GM23338 (cell line): ENCODE data around the gene UHRF2. TPM values are rescaled to one million over a fixed set of nuclear protein-coding genes. Genes with fewer than 3 reads are reported as not detected.

ENCODE experiments used
- ATAC-seq: fragments of 200-7000 bp; cut with Tn5 transposase; 3 replicates; pipeline ENCODE4 v1.9.1; 2020
- DNase-seq: peaks from one replicate; pipeline ENCODE4 v3.0.0-alpha.2; 2015; ENCODE audit warnings: low spot score
- H2AFZ ChIP-seq: fragments of 200-600 bp; sonication (generic); 2 replicates; pipeline ENCODE4 v1.8.0; 2016; ENCODE audit warnings: antibody characterized with exemption, mild to moderate bottlenecking, moderate library complexity
- H3F3A ChIP-seq: fragments of 200-600 bp; sonication (generic); replicated peaks from 2 replicates; pipeline ENCODE4 v1.8.0; 2017; ENCODE audit warnings: antibody characterized with exemption, mixed run types, low read depth
- H3K27ac ChIP-seq: fragments of 200-600 bp; sonication (generic); 2 replicates; pipeline ENCODE4 v1.6.1; 2016; ENCODE audit warnings: low read depth
- H3K27me3 ChIP-seq: fragments of 200-600 bp; sonication (generic); 2 replicates; pipeline ENCODE4 v1.8.0; 2016; ENCODE audit warnings: mild to moderate bottlenecking, mixed run types, moderate library complexity; ENCODE audit not compliant: insufficient read depth
- H3K36me3 ChIP-seq: fragments of 200-600 bp; sonication (generic); 2 replicates; pipeline ENCODE4 v1.8.0; 2016; ENCODE audit warnings: mild to moderate bottlenecking; ENCODE audit not compliant: insufficient read depth
- H3K4me1 ChIP-seq: fragments of 200-600 bp; sonication (generic); 2 replicates; pipeline ENCODE4 v1.8.0; 2016; ENCODE audit warnings: mild to moderate bottlenecking, moderate library complexity; ENCODE audit not compliant: insufficient read depth
- H3K4me2 ChIP-seq: fragments of 200-600 bp; sonication (generic); 2 replicates; pipeline ENCODE4 v1.7.1; 2017; ENCODE audit warnings: mixed run types
- H3K4me3 ChIP-seq: fragments of 200-600 bp; sonication (generic); 2 replicates; pipeline ENCODE4 v1.6.1; 2016; ENCODE audit warnings: mixed run types
- H3K79me2 ChIP-seq: fragments of 200-600 bp; sonication (generic); replicated peaks from 2 replicates; pipeline ENCODE4 v1.8.0; 2017; ENCODE audit warnings: mild to moderate bottlenecking; ENCODE audit not compliant: insufficient read depth
- H3K9me2 ChIP-seq: fragments of 200-600 bp; sonication (generic); 2 replicates; pipeline ENCODE4 v1.8.0; 2017; ENCODE audit not compliant: insufficient read depth
- H4K20me1 ChIP-seq: fragments of 200-600 bp; sonication (generic); replicated peaks from 2 replicates; pipeline ENCODE4 v1.8.0; 2017; ENCODE audit warnings: mild to moderate bottlenecking; ENCODE audit not compliant: insufficient read depth
- H3K27ac Mint-ChIP-seq: 2 replicates; pipeline ENCODE4 v1.8.0; 2020; ENCODE audit warnings: inconsistent platforms, mild to moderate bottlenecking, moderate library complexity, mixed read lengths
- H3K27me3 Mint-ChIP-seq: 3 replicates; pipeline ENCODE4 v1.8.0; 2022; ENCODE audit warnings: low read depth, mild to moderate bottlenecking, moderate library complexity, mixed read lengths, inconsistent platforms; ENCODE audit not compliant: insufficient read depth, poor library complexity
- H3K36me3 Mint-ChIP-seq: 3 replicates; pipeline ENCODE4 v1.8.0; 2021; ENCODE audit warnings: low read depth, mild to moderate bottlenecking, inconsistent platforms, moderate library complexity, mixed read lengths
- H3K4me1 Mint-ChIP-seq: 3 replicates; pipeline ENCODE4 v1.8.0; 2020; ENCODE audit warnings: mild to moderate bottlenecking, inconsistent platforms, mixed read lengths
- H3K4me3 Mint-ChIP-seq: 3 replicates; pipeline ENCODE4 v1.8.0; 2021; ENCODE audit warnings: moderate library complexity, mild to moderate bottlenecking, inconsistent platforms, mixed read lengths
- H3K9me3 Mint-ChIP-seq: 3 replicates; pipeline ENCODE4 v1.8.0; 2020; ENCODE audit warnings: moderate library complexity, mild to moderate bottlenecking, inconsistent platforms, mixed read lengths
- CREB1 ChIP-seq: fragments of 250-450 bp; sonication (Bioruptor Pico); IDR thresholded peaks from 2 replicates; pipeline ENCODE4 v1.5.0; 2020; ENCODE audit warnings: low read depth, mild to moderate bottlenecking, moderate library complexity
- CTCF ChIP-seq, 2 experiments: fragments of 200-600 bp in 1 of 2; sonication (generic) in 1 of 2; conservative IDR thresholded peaks; 2 replicates each; pipeline versions ENCODE4 v1.5.1 to v1.6.1; 2016 to 2017; ENCODE audit warnings: antibody characterized with exemption in 2 of 2, low read depth in 2 of 2, mild to moderate bottlenecking in 2 of 2, moderate library complexity in 1 of 2
- EZH2 ChIP-seq: fragments of 200-600 bp; sonication (generic); IDR thresholded peaks from one replicate; pipeline ENCODE4 v1.8.0; 2017; ENCODE audit warnings: antibody characterized with exemption, mild to moderate bottlenecking, low read depth; ENCODE audit not compliant: unreplicated experiment
- EZH2phosphoT487 ChIP-seq: fragments of 200-600 bp; sonication (generic); IDR thresholded peaks from one replicate; pipeline ENCODE4 v1.8.1; 2018; ENCODE audit warnings: antibody characterized with exemption; ENCODE audit not compliant: unreplicated experiment
- JUNB ChIP-seq: IDR thresholded peaks from one replicate; pipeline ENCODE4 v1.6.1; 2016; ENCODE audit warnings: antibody characterized with exemption; ENCODE audit not compliant: unreplicated experiment
- NANOG ChIP-seq: IDR thresholded peaks from 2 replicates; pipeline ENCODE4 v1.6.1; 2016; ENCODE audit warnings: antibody characterized with exemption, borderline replicate concordance
- POLR2AphosphoS5 ChIP-seq: IDR thresholded peaks from 2 replicates; pipeline ENCODE4 v1.6.1; 2016; ENCODE audit warnings: antibody characterized with exemption, low read depth
- STAT1 ChIP-seq: IDR thresholded peaks from one replicate; pipeline ENCODE4 v1.6.1; 2016; ENCODE audit warnings: antibody characterized with exemption; ENCODE audit not compliant: unreplicated experiment
- ZNF114 ChIP-seq: fragments of 250-450 bp; sonication (Bioruptor Pico); IDR thresholded peaks from 2 replicates; pipeline ENCODE4 v1.5.0; 2020; ENCODE audit warnings: mild to moderate bottlenecking, moderate library complexity
- ZNF331 ChIP-seq: fragments of 250-450 bp; sonication (Bioruptor Pico); IDR thresholded peaks from 2 replicates; pipeline ENCODE4 v1.5.0; 2020; ENCODE audit warnings: low read depth, mild to moderate bottlenecking, moderate library complexity
- polyA plus RNA-seq: library from polyadenylated mRNA; unstranded; fragments of >200 nt; fragmentation: Nextera tagmentation; extraction: Ambion mirVana; gene quantifications from 2 replicates; pipeline ENCODE4 v1.2.1, GENCODE V29; 2016
- total RNA-seq: library from RNA; depleted of rRNA; stranded (reverse); fragments of >200 nt; shearing (Covaris generic); gene quantifications from 2 replicates; pipeline ENCODE4 v1.2.3, GENCODE V29; 2014
- TF ChIP-seq, protein P1 (sequence below): IDR thresholded peaks from one replicate; pipeline ENCODE4 v1.6.1; 2018; ENCODE audit warnings: antibody characterized with exemption; ENCODE audit not compliant: unreplicated experiment
- TF ChIP-seq, protein P2 (sequence below): IDR thresholded peaks from 2 replicates; pipeline ENCODE4 v1.6.1; 2016; ENCODE audit warnings: antibody characterized with exemption

Gene UHRF2
- total and polyA plus RNA-seq, 2 experiments from 2014 or later: 15.1 to 51.6 TPM

- TF ChIP-seq CTCF (conservative IDR thresholded peaks at IDR 0.05; ENCODE audit: low read depth in 2 of 2) (no peak), EZH2 (no peak)
Measured at GRCh38 chr9:6535594-6535993, 122.6 kb downstream of the UHRF2 start (continued).

- H3K9me3 Mint-ChIP-seq: no peaks in the 10 kb centered on the region
- Histone ChIP-seq H4K20me1 (no peaks in the 10 kb centered on the region), H3K79me2 (no peaks in the 10 kb centered on the region), H3K36me3 (peaks cover 30% of the 10 kb centered on the region), H3K4me3 (no peak overlapping the region), H3K27me3 (no peaks in the 10 kb centered on the region), H3K4me1 (no peaks in the 10 kb centered on the region), H3K4me2 (no peak overlapping the region), H3K27ac (no peak overlapping the region), H2AFZ (no peak overlapping the region), H3F3A (no peaks in the 10 kb centered on the region), H3K9me2 (no peaks in the 10 kb centered on the region)
- peaks cover 35% of the 10 kb centered on the region; the same call in 2 of the 3 replicates for H3K36me3 Mint-ChIP-seq
- H3K27me3 Mint-ChIP-seq: peaks cover 3% of the 10 kb centered on the region
- no peak overlapping the region for H3K27ac Mint-ChIP-seq
- no peak overlapping the region for H3K4me3 Mint-ChIP-seq
- H3K4me1 Mint-ChIP-seq: peaks cover 4% of the 10 kb centered on the region; the same call in 2 of the 3 replicates
- DNase-seq (no peak), ATAC-seq (no peak)
- TF ChIP-seq EZH2: no peak
- TF ChIP-seq, protein P1, sequence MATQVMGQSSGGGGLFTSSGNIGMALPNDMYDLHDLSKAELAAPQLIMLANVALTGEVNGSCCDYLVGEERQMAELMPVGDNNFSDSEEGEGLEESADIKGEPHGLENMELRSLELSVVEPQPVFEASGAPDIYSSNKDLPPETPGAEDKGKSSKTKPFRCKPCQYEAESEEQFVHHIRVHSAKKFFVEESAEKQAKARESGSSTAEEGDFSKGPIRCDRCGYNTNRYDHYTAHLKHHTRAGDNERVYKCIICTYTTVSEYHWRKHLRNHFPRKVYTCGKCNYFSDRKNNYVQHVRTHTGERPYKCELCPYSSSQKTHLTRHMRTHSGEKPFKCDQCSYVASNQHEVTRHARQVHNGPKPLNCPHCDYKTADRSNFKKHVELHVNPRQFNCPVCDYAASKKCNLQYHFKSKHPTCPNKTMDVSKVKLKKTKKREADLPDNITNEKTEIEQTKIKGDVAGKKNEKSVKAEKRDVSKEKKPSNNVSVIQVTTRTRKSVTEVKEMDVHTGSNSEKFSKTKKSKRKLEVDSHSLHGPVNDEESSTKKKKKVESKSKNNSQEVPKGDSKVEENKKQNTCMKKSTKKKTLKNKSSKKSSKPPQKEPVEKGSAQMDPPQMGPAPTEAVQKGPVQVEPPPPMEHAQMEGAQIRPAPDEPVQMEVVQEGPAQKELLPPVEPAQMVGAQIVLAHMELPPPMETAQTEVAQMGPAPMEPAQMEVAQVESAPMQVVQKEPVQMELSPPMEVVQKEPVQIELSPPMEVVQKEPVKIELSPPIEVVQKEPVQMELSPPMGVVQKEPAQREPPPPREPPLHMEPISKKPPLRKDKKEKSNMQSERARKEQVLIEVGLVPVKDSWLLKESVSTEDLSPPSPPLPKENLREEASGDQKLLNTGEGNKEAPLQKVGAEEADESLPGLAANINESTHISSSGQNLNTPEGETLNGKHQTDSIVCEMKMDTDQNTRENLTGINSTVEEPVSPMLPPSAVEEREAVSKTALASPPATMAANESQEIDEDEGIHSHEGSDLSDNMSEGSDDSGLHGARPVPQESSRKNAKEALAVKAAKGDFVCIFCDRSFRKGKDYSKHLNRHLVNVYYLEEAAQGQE: no peak
- TF ChIP-seq ZNF331 (CRISPR knock-in tag): no peak
- no peak for TF ChIP-seq ZNF114 (CRISPR knock-in tag)
- no peak for TF ChIP-seq JUNB
- no peak for TF ChIP-seq CTCF (conservative IDR thresholded peaks at IDR 0.05; ENCODE audit: low read depth in 2 of 2)
- TF ChIP-seq, protein P2, sequence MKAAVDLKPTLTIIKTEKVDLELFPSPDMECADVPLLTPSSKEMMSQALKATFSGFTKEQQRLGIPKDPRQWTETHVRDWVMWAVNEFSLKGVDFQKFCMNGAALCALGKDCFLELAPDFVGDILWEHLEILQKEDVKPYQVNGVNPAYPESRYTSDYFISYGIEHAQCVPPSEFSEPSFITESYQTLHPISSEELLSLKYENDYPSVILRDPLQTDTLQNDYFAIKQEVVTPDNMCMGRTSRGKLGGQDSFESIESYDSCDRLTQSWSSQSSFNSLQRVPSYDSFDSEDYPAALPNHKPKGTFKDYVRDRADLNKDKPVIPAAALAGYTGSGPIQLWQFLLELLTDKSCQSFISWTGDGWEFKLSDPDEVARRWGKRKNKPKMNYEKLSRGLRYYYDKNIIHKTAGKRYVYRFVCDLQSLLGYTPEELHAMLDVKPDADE: no peak
- TF ChIP-seq STAT1: no peak
- no peak for TF ChIP-seq EZH2phosphoT487
- TF ChIP-seq NANOG: no peak
- TF ChIP-seq CREB1 (CRISPR knock-in tag): no peak
- TF ChIP-seq POLR2AphosphoS5: no peak
Measured at GRCh38 chr9:6538666-6539071, 125.7 kb downstream of the UHRF2 start.
